Rectal smooth muscle tissue (tissue), 1 donor: Measurements from ENCODE around the gene TSPAN1.

Experiments
- H3K27ac ChIP-seq: one replicate; pipeline ENCODE4 v1.7.0; 2013; ENCODE audit warnings: low read depth, low read length, inconsistent platforms
- H3K27me3 ChIP-seq: one replicate; pipeline ENCODE4 v1.7.0; 2013; ENCODE audit warnings: low read length; ENCODE audit not compliant: control insufficient read depth, insufficient read depth
- H3K36me3 ChIP-seq: one replicate; pipeline ENCODE4 v1.7.0; 2013; ENCODE audit warnings: low read length; ENCODE audit not compliant: control insufficient read depth, insufficient read depth
- H3K4me1 ChIP-seq: one replicate; pipeline ENCODE4 v1.7.0; 2013; ENCODE audit warnings: low read length; ENCODE audit not compliant: control insufficient read depth, insufficient read depth
- H3K4me3 ChIP-seq: one replicate; pipeline ENCODE4 v1.7.0; 2013; ENCODE audit warnings: low read length
- H3K9ac ChIP-seq: one replicate; pipeline ENCODE4 v1.7.0; 2013; ENCODE audit warnings: low read length

Gene TSPAN1

DNA sequence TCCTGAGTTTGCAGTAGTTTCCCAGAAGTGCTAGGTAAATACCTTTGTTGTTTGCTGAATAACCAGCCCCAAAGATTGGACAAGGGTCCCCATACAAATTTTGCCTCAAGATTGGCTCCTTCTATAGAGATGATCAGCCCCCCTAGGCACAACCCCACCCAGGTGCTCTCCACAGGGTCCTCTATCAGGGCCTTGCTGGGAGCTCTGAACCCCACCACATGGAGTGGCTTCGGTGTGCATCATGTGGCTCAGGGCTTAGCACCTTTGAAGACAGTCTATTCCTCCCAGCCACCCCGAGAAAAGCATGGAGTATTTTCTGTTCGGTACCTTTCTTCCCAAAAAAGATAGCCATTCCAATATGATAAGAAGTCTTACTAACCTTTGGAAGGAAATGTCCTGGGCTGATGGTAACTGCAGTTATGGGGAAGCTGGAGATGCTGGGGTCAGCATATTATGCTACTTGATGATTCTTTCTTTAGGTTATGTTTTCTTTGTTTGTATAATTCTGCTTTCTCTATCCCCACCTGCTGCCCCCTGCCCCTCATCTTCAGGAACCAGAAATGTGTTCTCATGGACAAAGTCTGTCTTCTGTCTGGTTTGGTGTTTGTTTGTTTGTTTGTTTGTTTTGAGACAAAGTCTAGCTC lies 5.0 kb upstream of the TSPAN1 start:
- H3K4me1 ChIP-seq: peaks cover 17% of the 10 kb centered on the region
- H3K36me3 ChIP-seq: no peaks in the 10 kb centered on the region
- no peak overlapping the region for H3K4me3 ChIP-seq
- H3K27ac ChIP-seq: no peak overlapping the region
- H3K9ac ChIP-seq: no peak overlapping the region
- H3K27me3 ChIP-seq: no peaks in the 10 kb centered on the region

DNA sequence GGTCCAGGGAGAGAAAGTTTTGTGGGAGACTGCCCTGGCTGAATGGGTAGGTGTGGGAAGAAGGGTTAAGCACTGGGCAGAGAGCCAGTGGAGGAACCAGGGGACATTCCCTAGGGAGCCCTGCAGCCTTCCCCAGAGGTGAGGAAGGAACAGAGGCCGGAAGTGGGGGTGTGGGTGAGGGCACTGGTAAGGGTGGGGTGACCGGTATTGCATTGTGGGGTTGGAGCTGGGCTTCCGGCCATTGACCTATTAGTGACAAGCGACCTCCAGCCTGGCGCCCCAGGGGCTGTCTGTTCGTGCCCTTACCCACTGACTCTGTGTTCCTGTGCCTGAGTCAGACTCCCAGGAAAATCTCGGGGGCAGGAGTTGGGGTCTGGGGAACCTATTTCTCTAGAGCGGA lies 3.5 kb upstream of the TSPAN1 start:
- Histone ChIP-seq H3K36me3 (no peaks in the 10 kb centered on the region), H3K9ac (no peak overlapping the region), H3K4me1 (peaks cover 17% of the 10 kb centered on the region), H3K27me3 (no peaks in the 10 kb centered on the region), H3K27ac (no peak overlapping the region), H3K4me3 (no peak overlapping the region)

GRCh38 chr1:46171871-46172270 lies 3.0 kb upstream of the TSPAN1 start:
- Histone ChIP-seq H3K36me3 (no peaks in the 10 kb centered on the region), H3K4me1 (peaks cover 17% of the 10 kb centered on the region), H3K4me3 (no peak overlapping the region), H3K9ac (no peak overlapping the region), H3K27ac (no peak overlapping the region), H3K27me3 (no peaks in the 10 kb centered on the region)

GRCh38 chr1:46172321-46172720 lies 2.6 kb upstream of the TSPAN1 start:
- peaks cover 17% of the 10 kb centered on the region for H3K4me1 ChIP-seq
- no peak overlapping the region for H3K27ac ChIP-seq
- no peak overlapping the region for H3K4me3 ChIP-seq
- no peak overlapping the region for H3K9ac ChIP-seq
- no peaks in the 10 kb centered on the region for H3K27me3 ChIP-seq
- no peaks in the 10 kb centered on the region for H3K36me3 ChIP-seq

DNA sequence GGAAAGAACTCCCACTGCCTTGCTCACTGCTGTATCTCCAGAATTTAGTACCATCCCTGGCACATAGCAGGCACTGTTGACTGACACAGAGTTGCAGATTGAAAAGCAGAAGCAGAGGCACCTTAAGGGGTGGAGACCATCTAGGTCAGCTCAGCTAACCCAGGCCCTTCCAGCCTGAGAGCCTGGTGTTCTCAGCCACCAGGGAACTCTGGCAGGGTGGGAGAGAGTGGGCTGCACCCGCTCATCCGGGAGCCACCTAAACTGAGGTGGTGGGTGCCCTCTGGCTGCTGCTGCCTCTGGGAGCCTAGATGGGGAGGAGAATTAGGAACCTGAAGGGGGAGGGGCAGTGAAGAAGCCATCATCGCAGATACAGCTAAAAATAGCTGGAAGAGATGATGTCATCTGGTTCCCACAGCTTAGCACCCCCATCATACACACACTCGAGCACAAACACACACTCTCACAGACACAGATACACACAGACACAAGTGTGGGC lies 1.5 kb upstream of the TSPAN1 start:
- peaks cover 17% of the 10 kb centered on the region for H3K4me1 ChIP-seq
- no peaks in the 10 kb centered on the region for H3K27me3 ChIP-seq
- peak overlapping the region; percentile 12 for H3K4me3 ChIP-seq
- no peak overlapping the region for H3K9ac ChIP-seq
- no peak overlapping the region for H3K27ac ChIP-seq
- no peaks in the 10 kb centered on the region for H3K36me3 ChIP-seq

GRCh38 chr1:46175243-46175642 lies 356 bp downstream of the TSPAN1 start:
- peaks cover 17% of the 10 kb centered on the region for H3K4me1 ChIP-seq
- no peak overlapping the region for H3K4me3 ChIP-seq
- no peak overlapping the region for H3K9ac ChIP-seq

GRCh38 chr1:46176211-46176865 lies 1.5 kb downstream of the TSPAN1 start, which contains the start of gene P3R3URF:
Gene P3R3URF, minus strand, starts transcription at chr1:46176488. Its CDS starts 17 bp downstream, at chr1:46176471.
- Histone ChIP-seq H3K27me3 (no peaks in the 10 kb centered on the region), H3K36me3 (no peaks in the 10 kb centered on the region), H3K27ac (no peak within 1 kb of the TSS), H3K4me3 (no peak within 1 kb of the TSS), H3K9ac (no peak within 1 kb of the TSS), H3K4me1 (peaks cover 17% of the 10 kb centered on the region)

More at GRCh38 chr1:46175243-46175642, 356 bp downstream of the TSPAN1 start:
- no peaks in the 10 kb centered on the region for H3K36me3 ChIP-seq
- no peak overlapping the region for H3K27ac ChIP-seq
- H3K27me3 ChIP-seq: no peaks in the 10 kb centered on the region

DNA sequence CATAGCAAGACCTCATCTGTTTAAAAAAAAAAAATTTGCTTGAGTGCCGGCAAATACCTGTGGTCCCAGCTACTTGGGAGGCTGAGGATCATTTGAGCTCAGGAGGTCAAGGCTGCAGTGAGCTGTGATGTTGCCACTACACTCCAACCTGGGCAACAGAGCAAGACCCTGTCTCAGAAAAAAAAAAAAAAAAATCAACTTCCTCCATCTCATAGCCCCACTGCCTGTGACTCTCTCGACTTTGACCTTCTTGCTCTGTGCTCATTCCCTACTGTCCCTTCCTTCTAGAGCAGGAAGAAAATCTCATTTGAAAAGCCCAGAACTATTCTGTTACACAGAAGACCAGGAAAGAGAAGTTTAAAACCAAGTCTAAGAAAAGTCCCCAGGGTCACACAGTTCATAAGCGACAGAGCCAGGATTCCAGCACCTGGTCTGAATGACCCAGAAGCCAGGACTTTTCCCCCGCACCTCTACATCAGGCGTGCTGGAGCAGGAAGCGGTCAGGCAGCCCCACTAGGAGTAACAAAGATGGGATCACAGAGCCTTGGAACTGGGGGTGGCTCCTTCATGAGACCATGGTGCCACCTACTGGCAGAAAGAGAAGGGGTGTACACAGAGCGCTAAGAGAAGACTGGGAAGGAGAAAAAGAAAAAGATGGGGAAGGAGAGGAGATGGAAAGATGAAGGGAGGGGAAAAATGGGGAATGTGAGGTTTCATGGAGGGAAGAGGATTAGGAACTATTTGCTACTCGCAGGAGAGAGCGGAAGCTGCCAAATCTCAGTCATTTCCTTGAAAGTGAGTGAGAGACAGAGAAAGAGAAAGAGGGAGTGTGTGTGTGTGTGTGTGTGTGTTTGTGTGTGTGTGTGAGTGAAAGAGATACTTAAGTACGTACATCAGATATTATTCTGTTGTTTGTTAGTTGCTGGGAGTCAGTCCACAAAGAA lies 4.5 kb downstream of the TSPAN1 start:
- peak overlapping the region; percentile 6 for H3K4me3 ChIP-seq
- no peaks in the 10 kb centered on the region for H3K36me3 ChIP-seq
- H3K4me1 ChIP-seq: peaks cover 8% of the 10 kb centered on the region
- no peaks in the 10 kb centered on the region for H3K27me3 ChIP-seq
- no peak overlapping the region for H3K9ac ChIP-seq
- no peak overlapping the region for H3K27ac ChIP-seq

DNA sequence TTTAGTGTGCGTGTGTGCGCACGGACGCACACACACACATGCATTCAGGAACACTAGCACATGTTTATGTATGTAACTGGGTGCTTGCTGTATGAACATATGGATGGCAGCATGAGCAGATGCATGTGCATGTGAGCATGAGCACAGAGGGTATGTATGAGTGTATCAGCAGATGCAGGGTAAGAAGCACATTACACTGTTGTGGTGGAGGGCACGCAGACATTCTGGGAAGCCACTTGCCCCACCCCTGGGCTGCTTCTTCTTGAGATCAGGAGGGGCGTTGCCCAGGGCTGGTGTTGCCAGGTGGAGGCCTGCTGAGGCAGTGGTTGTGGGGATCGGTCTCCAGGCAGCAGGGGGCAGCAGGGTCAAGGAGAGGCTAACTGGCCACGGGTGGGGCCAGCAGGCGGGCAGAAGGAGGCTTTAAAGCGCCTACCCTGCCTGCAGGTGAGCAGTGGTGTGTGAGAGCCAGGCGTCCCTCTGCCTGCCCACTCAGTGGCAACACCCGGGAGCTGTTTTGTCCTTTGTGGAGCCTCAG lies 5.3 kb downstream of the TSPAN1 start:
- no peaks in the 10 kb centered on the region for H3K36me3 ChIP-seq
- H3K4me3 ChIP-seq: peak overlapping the region; percentile 49
- H3K27ac ChIP-seq: no peak overlapping the region
- H3K4me1 ChIP-seq: peaks cover 6% of the 10 kb centered on the region
- H3K27me3 ChIP-seq: no peaks in the 10 kb centered on the region
- peak overlapping the region; percentile 12 for H3K9ac ChIP-seq

DNA sequence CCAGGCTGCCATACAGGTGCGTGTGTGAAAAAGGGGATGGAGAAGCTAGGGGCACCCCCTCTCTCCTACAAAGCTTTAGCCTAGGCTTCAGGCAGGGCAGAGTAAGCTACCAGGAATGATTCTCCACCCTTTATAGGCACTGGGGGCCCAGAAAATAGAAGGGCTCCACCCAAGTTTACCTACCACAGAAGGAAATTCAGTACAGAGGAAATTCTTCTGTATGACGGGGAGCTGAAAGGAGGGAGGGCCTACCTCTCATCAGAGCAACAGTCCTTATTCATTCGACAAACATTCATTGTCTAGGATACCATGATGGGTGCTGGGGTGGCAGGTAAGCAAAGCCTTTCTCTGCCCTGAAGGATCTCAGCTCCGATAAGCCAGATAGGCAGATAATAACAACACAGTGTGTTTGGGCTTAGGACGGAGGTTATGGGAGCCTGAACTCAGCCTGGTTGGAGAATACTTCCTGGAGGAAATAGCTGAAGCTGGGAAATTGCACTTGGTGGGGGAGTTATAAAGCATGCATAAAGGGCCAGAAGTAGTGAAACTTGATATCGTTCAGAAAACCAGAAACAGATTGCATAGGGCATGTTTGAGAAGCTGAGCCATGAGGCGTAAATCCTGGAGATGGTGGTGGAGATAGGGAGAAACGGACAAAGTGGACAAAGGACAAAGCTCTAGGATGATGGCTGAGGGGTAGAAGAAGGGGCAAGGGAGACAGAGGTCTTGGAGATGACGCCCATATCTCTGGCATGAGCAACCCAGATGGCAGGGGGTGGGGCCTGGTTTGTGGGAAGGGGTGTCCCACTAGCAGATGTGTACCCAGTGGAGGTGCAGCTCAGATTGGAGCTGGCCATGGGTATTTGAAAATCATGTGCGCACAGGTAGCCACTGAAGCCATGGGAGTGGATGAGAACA lies 6.7 kb downstream of the TSPAN1 start:
- Histone ChIP-seq H3K4me3 (peak overlapping the region; percentile 49), H3K36me3 (no peaks in the 10 kb centered on the region), H3K9ac (peak overlapping the region; percentile 14)

DNA sequence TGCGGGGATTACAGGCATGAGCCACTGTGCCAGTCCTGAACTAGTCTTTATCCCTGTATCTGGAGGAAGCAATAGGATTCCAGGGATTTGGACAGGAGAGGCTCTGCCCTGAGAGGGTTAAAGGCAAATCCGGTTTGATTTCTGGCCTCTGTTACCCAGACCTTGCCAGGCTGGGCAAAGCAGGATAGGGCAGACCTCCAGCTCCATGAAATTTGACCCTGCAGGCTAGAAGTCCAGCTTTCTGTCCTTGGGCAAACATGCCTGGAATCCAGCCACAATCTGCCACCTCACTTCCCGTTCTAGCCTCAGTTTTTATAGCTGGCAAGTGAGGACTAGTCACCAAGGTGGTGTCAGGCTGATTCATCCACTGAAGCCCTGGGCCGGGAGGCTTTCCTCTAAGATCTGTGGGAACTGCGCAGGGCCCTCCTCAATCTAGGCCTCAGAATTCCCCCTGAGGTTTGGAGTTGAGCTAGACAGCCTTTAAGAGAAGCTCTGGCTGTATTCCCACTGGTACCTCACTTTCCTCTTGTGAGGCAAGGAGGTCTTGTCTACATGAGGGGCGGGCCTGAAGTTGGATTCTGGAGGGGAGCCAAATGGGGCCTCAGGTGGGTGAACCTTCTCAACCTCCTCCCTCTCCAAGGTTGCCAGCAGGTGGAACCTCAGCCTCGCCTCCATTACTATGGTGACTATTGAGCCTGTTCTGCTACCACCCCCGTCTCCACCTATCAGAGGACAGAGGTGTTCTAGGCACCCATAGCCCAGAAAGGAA lies 8.4 kb downstream of the TSPAN1 start:
- no peak overlapping the region for H3K9ac ChIP-seq
- peaks cover 6% of the 10 kb centered on the region for H3K4me1 ChIP-seq
- H3K36me3 ChIP-seq: peaks cover 7% of the 10 kb centered on the region
- H3K27ac ChIP-seq: peak overlapping the region; percentile 3
- H3K27me3 ChIP-seq: no peaks in the 10 kb centered on the region
- H3K4me3 ChIP-seq: peak overlapping the region; percentile 23

More for the DNA sequence above, 6.7 kb downstream of the TSPAN1 start:
- no peaks in the 10 kb centered on the region for H3K27me3 ChIP-seq
- H3K27ac ChIP-seq: no peak overlapping the region
- H3K4me1 ChIP-seq: peaks cover 6% of the 10 kb centered on the region
